Esophagus muscularis mucosa (tissue), 4 donors: ENCODE data around the gene S100Z.

ENCODE experiments used
- EP300 ChIP-seq: sonication (generic); formaldehyde crosslinking; IDR thresholded peaks from one replicate; pipeline ENCODE4 v1.6.1; 2017; ENCODE audit warnings: antibody characterized with exemption
- POLR2A ChIP-seq: fragments of 450-650 bp; IDR thresholded peaks from one replicate; pipeline ENCODE4 v1.6.1; 2017; ENCODE audit warnings: antibody characterized with exemption, moderate library complexity, mild to moderate bottlenecking, low read depth
- TF ChIP-seq, protein P1 (sequence below), 3 experiments: fragments of 200-600 bp in 2 of 3; fragments of 450-650 bp in 1 of 3; sonication (generic) in 2 of 3; IDR thresholded peaks; one replicate each; pipeline ENCODE4 v1.5.1; 2017 to 2019; ENCODE audit warnings: antibody characterized with exemption in 3 of 3, mild to moderate bottlenecking in 2 of 3, moderate library complexity in 1 of 3

DNA sequence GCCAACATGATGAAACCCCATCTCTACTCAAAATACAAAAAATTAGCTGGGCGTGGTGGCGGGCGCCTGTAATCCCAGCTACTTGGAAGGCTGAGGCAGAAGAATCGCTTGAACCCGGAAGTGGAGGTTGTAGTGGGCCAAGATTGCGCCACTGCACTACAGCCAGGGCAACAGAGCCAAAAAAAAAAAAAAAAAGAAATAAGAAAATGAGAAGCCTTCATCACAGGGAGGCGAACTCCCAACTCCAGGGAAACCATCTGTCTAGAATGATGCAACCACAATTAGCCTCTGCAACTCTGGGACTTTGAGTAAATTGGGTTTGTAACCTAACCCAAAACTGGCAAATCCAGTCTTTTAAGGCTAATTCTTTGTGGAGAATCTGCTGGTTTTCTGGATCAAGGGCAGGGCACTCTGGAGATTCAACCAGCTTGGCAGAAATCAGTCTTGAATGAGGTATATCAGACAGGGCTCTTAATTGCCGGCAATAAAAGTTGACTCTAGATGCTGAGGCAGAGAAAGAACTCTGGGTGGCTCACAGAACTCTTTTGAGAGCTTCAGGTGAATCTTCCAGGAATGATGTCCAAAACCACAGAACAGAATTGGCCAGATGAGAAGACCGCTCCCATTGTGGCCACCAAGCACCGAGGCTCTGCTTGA, 9.9 kb downstream of the S100Z start:
- TF ChIP-seq, protein P1, sequence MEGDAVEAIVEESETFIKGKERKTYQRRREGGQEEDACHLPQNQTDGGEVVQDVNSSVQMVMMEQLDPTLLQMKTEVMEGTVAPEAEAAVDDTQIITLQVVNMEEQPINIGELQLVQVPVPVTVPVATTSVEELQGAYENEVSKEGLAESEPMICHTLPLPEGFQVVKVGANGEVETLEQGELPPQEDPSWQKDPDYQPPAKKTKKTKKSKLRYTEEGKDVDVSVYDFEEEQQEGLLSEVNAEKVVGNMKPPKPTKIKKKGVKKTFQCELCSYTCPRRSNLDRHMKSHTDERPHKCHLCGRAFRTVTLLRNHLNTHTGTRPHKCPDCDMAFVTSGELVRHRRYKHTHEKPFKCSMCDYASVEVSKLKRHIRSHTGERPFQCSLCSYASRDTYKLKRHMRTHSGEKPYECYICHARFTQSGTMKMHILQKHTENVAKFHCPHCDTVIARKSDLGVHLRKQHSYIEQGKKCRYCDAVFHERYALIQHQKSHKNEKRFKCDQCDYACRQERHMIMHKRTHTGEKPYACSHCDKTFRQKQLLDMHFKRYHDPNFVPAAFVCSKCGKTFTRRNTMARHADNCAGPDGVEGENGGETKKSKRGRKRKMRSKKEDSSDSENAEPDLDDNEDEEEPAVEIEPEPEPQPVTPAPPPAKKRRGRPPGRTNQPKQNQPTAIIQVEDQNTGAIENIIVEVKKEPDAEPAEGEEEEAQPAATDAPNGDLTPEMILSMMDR (IDR thresholded peaks at IDR 0.05) = no peak
- TF ChIP-seq POLR2A (no peak), EP300 (no peak)
